AG20443 (cell line): ENCODE measurements around the gene ZNF782.
"Not testable (repeated sequence)": the region's sequence is repeated elsewhere in the genome, so short reads cannot be mapped to it uniquely, and the experiment has no call there.

Experiments
- DNase-seq: peaks from one replicate; pipeline ENCODE4 v3.0.0; 2012; ENCODE audit warnings: low spot score, mixed read lengths

ZNF782 gene

GRCh38 chr9:96853781-96854650 lies at the start of gene ZNF782:
ZNF782 (minus strand) TSS chr9:96854514; CDS start chr9:96851961, 2,553 bp downstream.
- peak; percentile 98 for DNase-seq

- DNase-seq = not testable (repeated sequence)
Observed at GRCh38 chr9:96900010-96900409, 45.7 kb upstream of the ZNF782 start.

- DNase-seq = no peak
Observed at GRCh38 chr9:96892131-96892530, 37.8 kb upstream of the ZNF782 start.

GRCh38 chr9:96888591-96888990 lies 34.3 kb upstream of the ZNF782 start:
- no peak for DNase-seq

- no peak for DNase-seq
Observed at GRCh38 chr9:96885424-96885823, 31.1 kb upstream of the ZNF782 start.

GRCh38 chr9:96884443-96884842 lies 30.1 kb upstream of the ZNF782 start:
- peak; percentile 57 for DNase-seq

- DNase-seq = no peak
Observed at GRCh38 chr9:96883922-96884321, 29.6 kb upstream of the ZNF782 start.

- DNase-seq = no peak
Observed at GRCh38 chr9:96877269-96877668, 23.0 kb upstream of the ZNF782 start.

- DNase-seq = peak; percentile 59
Observed at GRCh38 chr9:96875461-96876142, 21.3 kb upstream of the ZNF782 start.

GRCh38 chr9:96874947-96875460 lies 20.7 kb upstream of the ZNF782 start:
- DNase-seq = no peak

- DNase-seq = no peak
Observed at GRCh38 chr9:96874201-96874785, 20.0 kb upstream of the ZNF782 start.

- no peak for DNase-seq
Observed at GRCh38 chr9:96871176-96871575, 16.9 kb upstream of the ZNF782 start.

GRCh38 chr9:96868709-96869108 lies 14.4 kb upstream of the ZNF782 start:
- no peak for DNase-seq

- DNase-seq = no peak
Observed at GRCh38 chr9:96867079-96867804, 12.9 kb upstream of the ZNF782 start.

- not testable (repeated sequence) for DNase-seq
Observed at GRCh38 chr9:96865240-96865639, 10.9 kb upstream of the ZNF782 start.

GRCh38 chr9:96859461-96860198 lies 5.3 kb upstream of the ZNF782 start:
- DNase-seq = peak; percentile 29

GRCh38 chr9:96858670-96859069 lies 4.4 kb upstream of the ZNF782 start:
- DNase-seq = no peak

GRCh38 chr9:96858018-96858573 lies 3.8 kb upstream of the ZNF782 start:
- DNase-seq = no peak

- peak; percentile 70 for DNase-seq
Observed at GRCh38 chr9:96856363-96857286, 2.3 kb upstream of the ZNF782 start.
